Choroid plexus epithelial cell (primary cell): ENCODE results near the gene CAPN3.

Experiments used
- DNase-seq: peaks from one replicate; pipeline ENCODE4 v3.0.0-alpha.2; 2010; ENCODE audit warnings: low read depth
- H3K4me3 ChIP-seq: 2 replicates; pipeline ENCODE4 v1.5.1; 2011; ENCODE audit warnings: low read depth, mild to moderate bottlenecking, control low read depth, low read length, moderate library complexity
- CTCF ChIP-seq: conservative IDR thresholded peaks from 2 replicates; pipeline ENCODE4 v1.5.1; 2011; ENCODE audit warnings: low read depth, mild to moderate bottlenecking, control low read depth, inconsistent platforms, low read length, moderate library complexity

The CAPN3 gene

GRCh38 chr15:42363942-42364341, 4.6 kb downstream of the CAPN3 start:
- no peak for DNase-seq
- no peak overlapping the region for H3K4me3 ChIP-seq
- no peak for TF ChIP-seq CTCF

GRCh38 chr15:42364529-42364928, 5.2 kb downstream of the CAPN3 start:
- TF ChIP-seq CTCF: no peak
- peak; percentile 34 for DNase-seq
- H3K4me3 ChIP-seq: no peak overlapping the region

GRCh38 chr15:42365921-42366550, 6.7 kb downstream of the CAPN3 start:
- no peak for DNase-seq
- TF ChIP-seq CTCF: no peak
- no peak overlapping the region for H3K4me3 ChIP-seq

- peak; percentile 21 for DNase-seq
- no peak overlapping the region for H3K4me3 ChIP-seq
- TF ChIP-seq CTCF: no peak
Measured at GRCh38 chr15:42367041-42367440, 7.7 kb downstream of the CAPN3 start.

- peak; percentile 62 for DNase-seq
- no peak overlapping the region for H3K4me3 ChIP-seq
- TF ChIP-seq CTCF: no peak
Measured at GRCh38 chr15:42368096-42368495, 8.8 kb downstream of the CAPN3 start.

- TF ChIP-seq CTCF: peak; percentile 40
- no peak overlapping the region for H3K4me3 ChIP-seq
- DNase-seq: peak; percentile 58
Measured at GRCh38 chr15:42371096-42371495, 11.8 kb downstream of the CAPN3 start.

GRCh38 chr15:42373274-42373673, 14.0 kb downstream of the CAPN3 start:
- H3K4me3 ChIP-seq: no peak overlapping the region
- no peak for DNase-seq
- TF ChIP-seq CTCF: no peak
